Body of pancreas (tissue), 4 donors: ENCODE data around the gene RPS6KA5. TPM values are rescaled to one million over a fixed set of nuclear protein-coding genes. Genes with fewer than 3 reads are reported as not detected.
A peak's percentile ranks its signal among the peaks of the same experiment; 100 is the strongest.
"Not testable (repeated sequence)": the region's sequence is repeated elsewhere in the genome, so short reads cannot be mapped to it uniquely, and the experiment has no call there.

Source experiments
- ATAC-seq: fragments of 150-250 bp; one replicate; pipeline ENCODE4 v1.9.1; 2016
- DNase-seq, 4 donors: peaks; one replicate each; pipeline ENCODE4 v3.0.0-alpha.2; 2019
- H3K27ac ChIP-seq, 4 donors: fragments of 200-600 bp; sonication (generic); 1 replicate in 3 of 4; 2 replicates in 1 of 4; pipeline versions ENCODE4 v1.5.1 to v1.6.1; 2016 to 2019; ENCODE audit warnings: mild to moderate bottlenecking in 1 of 4, mixed read lengths in 1 of 4, moderate library complexity in 1 of 4
- H3K27me3 ChIP-seq, 2 donors: fragments of 200-600 bp; sonication (generic); one replicate each; pipeline ENCODE4 v1.6.0; 2016; ENCODE audit warnings: mild to moderate bottlenecking in 1 of 2
- H3K36me3 ChIP-seq, 2 donors: fragments of 200-600 bp; sonication (generic); replicated peaks in 1 of 2; 2 replicates each; pipeline ENCODE4 v1.5.1; 2016; ENCODE audit warnings: low read depth in 2 of 2; ENCODE audit not compliant: insufficient read depth in 1 of 2
- H3K4me1 ChIP-seq: fragments of 200-600 bp; sonication (generic); one replicate; pipeline ENCODE4 v1.6.0; 2016
- H3K4me3 ChIP-seq, 2 donors: fragments of 200-600 bp; sonication (generic); 1 replicate in 1 of 2; 2 replicates in 1 of 2; pipeline ENCODE4 v1.5.1; 2016 to 2019
- H3K9me3 ChIP-seq, 3 donors: fragments of 200-600 bp; sonication (generic); 1 replicate in 2 of 3; 2 replicates in 1 of 3; pipeline ENCODE4 v1.5.1; 2016
- CTCF ChIP-seq, 7 experiments: fragments of 450-650 bp in 4 of 7; fragments of 200-600 bp in 3 of 7; sonication (generic) in 3 of 7; IDR thresholded peaks; one replicate each; pipeline ENCODE4 v1.5.1; 2016 to 2019; ENCODE audit warnings: antibody characterized with exemption in 7 of 7
- POLR2A ChIP-seq, 3 donors: fragments of 450-650 bp; IDR thresholded peaks; one replicate each; pipeline ENCODE4 v1.6.1; 2016; ENCODE audit warnings: antibody characterized with exemption in 3 of 3, mild to moderate bottlenecking in 2 of 3
- WGBS, 2 donors: methylation state at CpG; one replicate each; pipeline ENCODE4 v1.1.5; 2017; 5-methylcytosine and 5-hydroxymethylcytosine counted together
- intact Hi-C: fragments of 100-400 bp; cut with DNase I; formaldehyde crosslinking; loops from one replicate; pipeline ENCODE4 v1.15.1; 2023
- total RNA-seq, 2 donors: library from RNA; depleted of rRNA; stranded (reverse); fragments of >200 nt; gene quantifications; one replicate each; pipeline ENCODE4 v1.1.0, GENCODE V29; 2016

Gene RPS6KA5
- total RNA-seq, 2 donors from 2014 or later: 0.66 to 2.9 TPM

DNA sequence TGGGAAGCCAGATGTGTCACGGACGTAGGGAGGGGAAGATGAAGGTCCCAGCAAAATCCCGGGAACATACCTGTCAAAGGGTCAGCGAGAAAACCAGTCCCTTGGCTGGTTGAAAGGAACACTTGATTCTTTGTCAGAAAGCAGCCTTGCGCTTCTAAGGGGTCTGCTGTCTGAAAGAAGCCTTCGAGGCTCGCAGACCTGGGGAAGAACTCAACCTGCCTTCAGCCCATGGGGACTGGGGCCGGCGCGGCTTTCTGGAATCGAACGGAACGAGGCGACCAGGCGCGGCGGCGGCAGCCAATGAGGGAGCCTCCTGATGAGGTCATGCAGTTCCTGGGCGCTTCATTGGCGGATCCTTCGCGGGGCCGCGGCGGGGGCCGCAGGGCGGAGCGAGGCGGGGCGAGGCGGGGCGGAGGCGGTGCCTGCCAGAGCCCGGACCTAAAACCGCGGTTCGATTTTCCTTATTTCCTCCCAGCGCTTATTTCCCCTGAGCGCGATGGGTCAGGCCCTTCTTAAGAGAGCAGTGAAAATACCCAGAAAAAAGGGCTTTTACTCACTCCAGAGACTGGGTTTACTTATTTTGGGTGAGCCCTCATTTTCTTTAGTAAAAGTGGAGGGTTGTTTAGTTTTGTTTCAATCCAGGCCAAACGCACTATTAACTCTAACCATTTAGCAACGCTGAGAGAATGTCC is 232.4 kb downstream of the RPS6KA5 start:
- Histone ChIP-seq H3K27me3 (no peaks in the 10 kb centered on the region), H3K27ac (peak overlapping the region in 3 of 4 donors; percentile 13 to 63 (median 34)), H3K4me3 (no peak overlapping the region), H3K9me3 (no peaks in the 10 kb centered on the region), H3K36me3 (no peaks in the 10 kb centered on the region), H3K4me1 (peaks cover 12% of the 10 kb centered on the region)
- TF ChIP-seq POLR2A (IDR thresholded peaks at IDR 0.05) (peak in 2 of 3 donors; percentile 39 to 57), CTCF (IDR thresholded peaks at IDR 0.05) (no peak)
- 1 to 2% methylated on average over 24 to 42 of the region's 42 CpGs for WGBS, 2 donors
- intact Hi-C loops: no loop called here
- ATAC-seq: peak; percentile 100
- peak; percentile 95 to 96 (median 95) for DNase-seq

- intact Hi-C loops: not testable (repeated sequence)
Observed at GRCh38 chr14:90823542-90823941, 236.9 kb downstream of the RPS6KA5 start.

DNA sequence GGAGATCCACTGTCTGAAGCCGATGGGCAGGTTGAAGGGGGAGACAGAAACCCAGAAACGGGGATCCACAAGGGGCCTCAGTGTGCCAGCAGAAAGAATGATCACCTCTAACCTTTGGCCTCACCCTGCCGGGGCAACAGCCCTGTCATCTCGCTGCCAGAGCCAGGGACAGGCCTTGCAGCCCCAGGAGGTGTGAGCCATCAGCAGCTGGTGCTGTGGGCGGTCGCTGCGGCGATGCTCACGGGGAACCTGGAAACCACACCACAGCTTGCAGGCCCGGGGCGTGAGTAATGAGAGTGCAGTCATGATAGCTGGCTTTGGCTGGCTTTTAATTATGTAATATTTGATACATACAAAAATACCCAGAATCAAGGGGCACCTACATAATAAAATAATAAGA is 239.5 kb downstream of the RPS6KA5 start:
- 58 to 64% methylated on average over 11 of the region's 11 CpGs for WGBS, 2 donors
- intact Hi-C loops: no loop called here
- Histone ChIP-seq H3K4me3 (no peak overlapping the region), H3K36me3 (no peaks in the 10 kb centered on the region), H3K27ac (no peak overlapping the region), H3K4me1 (peaks cover 5% of the 10 kb centered on the region), H3K9me3 (no peaks in the 10 kb centered on the region), H3K27me3 (no peaks in the 10 kb centered on the region)
- ATAC-seq (no peak), DNase-seq (peak in 3 of 4 donors; percentile 48 to 53 (median 52))
- TF ChIP-seq CTCF (IDR thresholded peaks at IDR 0.05): no peak
- no peak for TF ChIP-seq POLR2A (IDR thresholded peaks at IDR 0.05)

More at GRCh38 chr14:90823542-90823941, 236.9 kb downstream of the RPS6KA5 start:
- H3K36me3 ChIP-seq, H3K27ac ChIP-seq, DNase-seq, H3K4me1 ChIP-seq, H3K4me3 ChIP-seq, H3K27me3 ChIP-seq, ATAC-seq, H3K9me3 ChIP-seq: not testable (repeated sequence)
- 56 to 59% methylated on average over 4 of the region's 4 CpGs for WGBS, 2 donors

- intact Hi-C loops: no loop called here
- Histone ChIP-seq H3K36me3 (no peaks in the 10 kb centered on the region), H3K4me3 (no peak overlapping the region), H3K9me3 (no peaks in the 10 kb centered on the region), H3K4me1 (peaks cover 12% of the 10 kb centered on the region), H3K27ac (no peak overlapping the region), H3K27me3 (no peaks in the 10 kb centered on the region)
- WGBS, 2 donors: 57 to 64% methylated on average over 4 to 5 of the region's 5 CpGs
- TF ChIP-seq POLR2A (IDR thresholded peaks at IDR 0.05) (no peak), CTCF (IDR thresholded peaks at IDR 0.05) (no peak)
- no peak for ATAC-seq
- peak in 2 of 4 donors; percentile 20 to 24 for DNase-seq
Observed at GRCh38 chr14:90819734-90820393, 240.6 kb downstream of the RPS6KA5 start.

DNA sequence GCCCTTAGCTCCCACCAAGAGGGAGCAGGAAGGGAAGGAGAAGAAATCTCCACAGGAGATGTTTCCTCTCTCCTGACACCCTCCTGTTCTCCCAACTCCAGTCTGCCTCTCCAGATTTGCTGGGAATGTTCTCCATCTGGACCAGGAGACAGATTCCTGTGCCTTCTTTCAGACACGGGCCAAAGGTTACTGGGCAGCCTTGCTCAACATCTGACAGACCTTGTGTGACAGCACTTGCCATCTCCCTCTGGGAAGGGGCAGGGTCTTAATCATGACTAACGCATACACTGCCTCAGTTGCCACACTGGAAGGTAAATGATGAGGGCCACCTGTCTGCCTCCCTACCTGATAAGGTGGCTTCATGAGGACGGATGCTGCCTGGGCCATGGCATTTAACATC is 241.7 kb downstream of the RPS6KA5 start:
- ATAC-seq (no peak), DNase-seq (no peak)
- TF ChIP-seq CTCF (IDR thresholded peaks at IDR 0.05) (no peak), POLR2A (IDR thresholded peaks at IDR 0.05) (no peak)
- no peak overlapping the region for H3K4me3 ChIP-seq
- no peaks in the 10 kb centered on the region for H3K36me3 ChIP-seq
- peaks cover 23% of the 10 kb centered on the region for H3K4me1 ChIP-seq
- no peak overlapping the region for H3K27ac ChIP-seq
- H3K27me3 ChIP-seq: no peaks in the 10 kb centered on the region
- 66 to 71% methylated on average over 3 of the region's 3 CpGs for WGBS, 2 donors
- H3K9me3 ChIP-seq: no peaks in the 10 kb centered on the region
- intact Hi-C loops: no loop called here
